D721Med (cell line): ENCODE measurements around the gene SCRN2.

Experiments used
- DNase-seq: peaks from one replicate; pipeline ENCODE4 v3.0.0; 2011; ENCODE audit warnings: low spot score; ENCODE audit not compliant: insufficient read length
- FAIRE-seq: peaks from 2 replicates; lab custom pipeline; 2011; peaks lifted over from hg19 to GRCh38; lab: Jason Lieb, UNC
- TF ChIP-seq, protein P1 (sequence below): IDR thresholded peaks from 2 replicates; pipeline ENCODE4 v1.5.1; 2012; ENCODE audit warnings: mild to moderate bottlenecking, control low read depth; ENCODE audit not compliant: insufficient read depth; ENCODE audit errors: missing control alignments

Gene SCRN2

DNA sequence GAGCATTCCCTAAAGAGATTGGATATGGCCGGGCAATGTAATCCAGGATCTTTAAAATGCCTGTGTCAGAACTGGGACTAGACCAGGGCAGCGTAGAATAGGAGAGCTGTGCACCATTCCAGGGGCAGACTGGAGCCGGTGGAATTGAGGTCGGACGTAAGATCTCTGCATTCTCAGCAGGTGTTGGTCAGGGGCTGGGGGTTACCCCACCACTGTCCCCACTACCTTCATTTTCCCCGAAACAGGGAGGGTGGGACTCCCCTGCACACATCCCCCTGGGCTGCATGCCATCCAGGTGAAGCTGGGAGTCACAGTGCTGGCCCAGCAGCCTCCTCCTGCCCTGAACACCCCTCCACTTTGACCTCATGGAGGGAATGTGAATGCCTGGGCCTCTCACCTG, 37.3 kb downstream of the SCRN2 start:
- TF ChIP-seq, protein P1, sequence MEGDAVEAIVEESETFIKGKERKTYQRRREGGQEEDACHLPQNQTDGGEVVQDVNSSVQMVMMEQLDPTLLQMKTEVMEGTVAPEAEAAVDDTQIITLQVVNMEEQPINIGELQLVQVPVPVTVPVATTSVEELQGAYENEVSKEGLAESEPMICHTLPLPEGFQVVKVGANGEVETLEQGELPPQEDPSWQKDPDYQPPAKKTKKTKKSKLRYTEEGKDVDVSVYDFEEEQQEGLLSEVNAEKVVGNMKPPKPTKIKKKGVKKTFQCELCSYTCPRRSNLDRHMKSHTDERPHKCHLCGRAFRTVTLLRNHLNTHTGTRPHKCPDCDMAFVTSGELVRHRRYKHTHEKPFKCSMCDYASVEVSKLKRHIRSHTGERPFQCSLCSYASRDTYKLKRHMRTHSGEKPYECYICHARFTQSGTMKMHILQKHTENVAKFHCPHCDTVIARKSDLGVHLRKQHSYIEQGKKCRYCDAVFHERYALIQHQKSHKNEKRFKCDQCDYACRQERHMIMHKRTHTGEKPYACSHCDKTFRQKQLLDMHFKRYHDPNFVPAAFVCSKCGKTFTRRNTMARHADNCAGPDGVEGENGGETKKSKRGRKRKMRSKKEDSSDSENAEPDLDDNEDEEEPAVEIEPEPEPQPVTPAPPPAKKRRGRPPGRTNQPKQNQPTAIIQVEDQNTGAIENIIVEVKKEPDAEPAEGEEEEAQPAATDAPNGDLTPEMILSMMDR: no peak
- no peak for DNase-seq
- FAIRE-seq: no peak

DNA sequence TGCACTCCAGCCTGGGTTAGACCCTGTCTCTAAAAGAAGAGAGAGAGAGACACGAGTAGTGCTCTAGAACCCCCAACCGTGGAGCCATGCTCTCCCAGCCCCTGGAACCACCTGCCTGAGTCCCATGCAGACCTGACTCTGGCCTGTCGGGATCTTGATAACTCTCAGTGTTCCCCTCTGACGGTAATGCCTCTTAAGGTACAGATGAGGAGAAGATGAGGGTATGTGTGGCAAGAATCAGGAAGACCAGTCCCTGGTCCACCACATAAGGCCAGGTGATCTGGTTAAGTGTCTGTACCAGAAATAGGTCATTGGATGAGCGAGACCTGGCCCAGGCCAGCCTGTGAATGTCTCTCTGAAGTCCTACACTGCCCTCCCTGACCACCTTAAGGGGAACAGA, 37.9 kb downstream of the SCRN2 start:
- TF ChIP-seq, protein P1: no peak
- DNase-seq (no peak), FAIRE-seq (no peak)

DNA sequence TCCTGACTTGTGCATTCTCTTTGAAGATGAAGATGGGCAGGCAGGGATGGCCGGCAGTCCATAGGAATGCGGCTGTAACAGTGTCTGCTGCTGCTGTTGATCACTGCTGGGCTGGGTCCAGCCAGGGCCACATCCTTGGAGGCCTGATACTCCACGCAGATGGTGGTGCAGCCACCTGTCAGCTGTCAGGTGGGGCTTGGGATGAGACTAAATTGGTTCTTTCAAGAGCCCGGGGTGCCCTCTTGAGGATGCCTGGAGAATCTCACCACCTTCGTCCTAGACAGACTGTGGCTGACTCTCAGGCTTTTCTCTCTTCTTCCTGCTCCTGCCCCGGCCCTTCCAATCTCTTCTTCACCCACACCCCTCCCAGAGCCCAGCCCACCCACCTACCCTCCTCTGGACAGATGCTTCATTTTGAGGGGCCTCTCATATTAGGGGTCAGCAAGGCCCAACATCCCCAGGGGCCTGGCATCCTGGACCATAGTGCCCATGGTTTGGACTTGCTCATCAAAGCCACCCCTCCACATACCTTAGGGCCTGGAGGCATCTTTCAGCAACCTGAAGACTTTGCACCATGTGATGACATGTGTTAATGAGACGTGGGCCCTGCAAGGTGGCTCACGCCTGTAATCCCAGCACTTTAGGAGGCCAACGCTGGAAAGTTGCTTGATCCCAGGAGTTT, 38.6 kb downstream of the SCRN2 start:
- TF ChIP-seq, protein P1: peak; percentile 75
- FAIRE-seq: no peak
- DNase-seq: peak; percentile 80

DNA sequence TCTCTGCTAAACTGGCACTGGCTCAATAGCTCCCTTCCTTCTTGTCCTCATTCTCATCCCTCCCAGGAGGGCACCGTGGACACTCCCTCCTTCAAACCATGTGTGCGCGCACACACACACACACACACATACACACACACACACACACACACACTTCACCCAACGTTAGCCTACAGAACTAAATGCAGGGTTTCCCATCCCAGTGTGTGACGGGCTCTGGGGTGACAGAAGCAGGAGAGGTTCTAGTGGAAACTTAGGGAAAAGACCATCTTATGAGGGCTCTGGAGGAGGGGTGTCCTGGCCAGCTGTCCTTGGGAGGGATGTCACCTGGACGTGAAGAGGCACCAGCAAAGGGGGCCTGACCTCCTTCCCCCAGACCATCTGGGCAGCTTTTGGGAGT, 39.2 kb downstream of the SCRN2 start:
- FAIRE-seq (no peak), DNase-seq (no peak)
- TF ChIP-seq, protein P1: no peak

DNA sequence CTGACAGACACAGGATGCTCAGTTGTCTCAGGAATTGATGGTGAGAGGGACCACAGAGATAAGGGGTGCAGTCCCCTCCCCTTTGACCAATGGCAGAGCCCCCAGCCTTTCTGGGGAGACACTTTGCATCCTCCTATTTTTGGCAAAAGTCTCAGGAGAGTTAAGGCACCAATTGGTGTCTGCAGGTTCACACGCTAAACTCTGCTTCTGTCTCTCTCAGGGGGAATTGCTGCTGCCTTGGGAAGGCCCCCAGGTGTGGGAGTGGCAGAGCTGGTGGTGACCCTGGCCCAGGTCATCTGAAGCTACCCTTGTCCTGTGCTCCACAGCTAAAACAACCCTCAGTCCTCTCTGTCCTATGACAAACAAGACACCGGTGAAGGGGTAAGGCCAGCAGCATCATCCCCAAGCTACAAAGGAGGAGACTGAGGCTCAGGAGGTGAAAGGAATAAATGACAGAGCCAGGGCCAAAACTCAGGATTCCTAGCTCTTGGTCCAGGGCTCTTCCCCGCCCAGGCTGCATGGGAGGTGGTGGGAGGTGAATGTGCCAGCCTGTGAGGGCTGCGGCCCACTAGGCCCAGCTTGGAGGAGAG, 39.8 kb downstream of the SCRN2 start:
- TF ChIP-seq, protein P1: no peak
- DNase-seq (no peak), FAIRE-seq (no peak)

DNA sequence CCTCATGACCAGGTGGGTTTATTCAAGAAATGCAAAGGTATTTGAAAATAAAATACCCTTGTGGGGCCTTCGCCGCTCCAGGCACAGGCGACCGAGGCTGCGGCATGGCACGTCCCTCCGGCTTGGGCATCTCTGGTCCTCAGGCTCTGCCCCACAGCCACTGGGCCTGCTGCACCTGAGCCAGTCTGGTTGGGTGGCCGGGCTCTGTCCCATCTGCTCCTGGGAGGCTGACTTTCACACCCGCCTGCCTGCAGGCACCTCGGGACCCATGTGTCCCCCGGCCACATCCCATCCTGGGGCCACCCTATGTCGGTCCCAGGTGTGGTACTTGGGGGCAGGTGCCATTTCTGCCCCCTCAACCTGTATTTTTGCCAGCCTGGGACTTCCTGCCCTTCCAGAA, 40.4 kb downstream of the SCRN2 start:
- TF ChIP-seq, protein P1: no peak
- FAIRE-seq: no peak
- no peak for DNase-seq

DNA sequence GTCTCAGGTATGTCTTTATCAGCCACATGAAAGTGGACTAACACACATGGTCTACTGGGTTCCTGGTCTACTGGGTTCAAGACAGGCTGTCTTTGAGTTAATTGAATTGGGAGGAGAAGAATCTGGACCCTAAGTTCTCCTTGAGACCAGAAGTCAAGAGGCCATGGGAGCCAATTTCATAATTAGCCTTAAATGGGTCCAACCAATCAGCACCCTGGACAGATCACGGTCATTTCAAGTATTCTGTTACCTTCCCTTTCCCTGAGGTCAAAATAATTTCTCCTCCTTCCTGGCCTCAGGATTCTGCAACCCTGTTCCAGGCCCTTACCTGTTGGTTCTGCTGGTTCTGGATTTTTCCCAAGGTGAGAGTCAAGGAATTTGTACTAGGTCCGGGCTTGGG, 43.3 kb downstream of the SCRN2 start:
- no peak for FAIRE-seq
- DNase-seq: no peak
- TF ChIP-seq, protein P1: no peak
